NCI-H446 treated with DMSO at 0.1 percent for 48 hours (cell line): ENCODE measurements around the gene PDCD7.
"Not testable (repeated sequence)": the region's sequence is repeated elsewhere in the genome, so short reads cannot be mapped to it uniquely, and the experiment has no call there.

Experiments used
- DNase-seq: peaks from one replicate; lab custom pipeline; 2025; lab: John Stamatoyannopoulos, UW

Gene PDCD7

GRCh38 chr15:65091946-65092770 lies 41.5 kb downstream of the PDCD7 start:
- DNase-seq: no peak

- no peak for DNase-seq
These were observed 44.3 kb downstream of the PDCD7 start for GRCh38 chr15:65089206-65089824.

- no peak for DNase-seq
These were observed 45.0 kb downstream of the PDCD7 start for GRCh38 chr15:65088643-65089021.

GRCh38 chr15:65087873-65088642 lies 45.5 kb downstream of the PDCD7 start:
- no peak for DNase-seq

- no peak for DNase-seq
These were observed 46.2 kb downstream of the PDCD7 start for GRCh38 chr15:65087411-65087810.

GRCh38 chr15:65086680-65087111 lies 46.9 kb downstream of the PDCD7 start:
- DNase-seq: no peak

GRCh38 chr15:65085990-65086679 lies 47.5 kb downstream of the PDCD7 start:
- no peak for DNase-seq

GRCh38 chr15:65085207-65085753 lies 48.3 kb downstream of the PDCD7 start:
- DNase-seq: no peak

GRCh38 chr15:65084500-65085206 lies 49.0 kb downstream of the PDCD7 start:
- DNase-seq: no peak

GRCh38 chr15:65083262-65083701 lies 50.3 kb downstream of the PDCD7 start:
- DNase-seq: no peak

GRCh38 chr15:65082303-65082953 lies 51.2 kb downstream of the PDCD7 start:
- no peak for DNase-seq

- no peak for DNase-seq
These were observed 51.9 kb downstream of the PDCD7 start for GRCh38 chr15:65081758-65082157.

- DNase-seq: no peak
These were observed 52.3 kb downstream of the PDCD7 start for GRCh38 chr15:65081270-65081669.

- DNase-seq: no peak
These were observed 54.0 kb downstream of the PDCD7 start for GRCh38 chr15:65079580-65079979.

- DNase-seq: no peak
These were observed 55.6 kb downstream of the PDCD7 start for GRCh38 chr15:65077981-65078352.

GRCh38 chr15:65077291-65077980 lies 56.2 kb downstream of the PDCD7 start:
- no peak for DNase-seq

- DNase-seq: no peak
These were observed 56.9 kb downstream of the PDCD7 start, which contains the start of gene KBTBD13 for GRCh38 chr15:65076486-65077290. KBTBD13 (plus strand) TSS chr15:65076746; CDS start chr15:65076816, 70 bp downstream.

- not testable (repeated sequence) for DNase-seq
These were observed 57.8 kb downstream of the PDCD7 start for GRCh38 chr15:65075607-65076395.
